GM18517 (cell line): Measurements from ENCODE around the gene TAOK2.

Experiments
- ATAC-seq: cut with Tn5 transposase; IDR thresholded peaks from one replicate; pipeline ENCODE4 v1.9.1; 2021; ENCODE audit warnings: mild to moderate bottlenecking, moderate library complexity; ENCODE audit not compliant: unreplicated experiment

TAOK2 gene

DNA sequence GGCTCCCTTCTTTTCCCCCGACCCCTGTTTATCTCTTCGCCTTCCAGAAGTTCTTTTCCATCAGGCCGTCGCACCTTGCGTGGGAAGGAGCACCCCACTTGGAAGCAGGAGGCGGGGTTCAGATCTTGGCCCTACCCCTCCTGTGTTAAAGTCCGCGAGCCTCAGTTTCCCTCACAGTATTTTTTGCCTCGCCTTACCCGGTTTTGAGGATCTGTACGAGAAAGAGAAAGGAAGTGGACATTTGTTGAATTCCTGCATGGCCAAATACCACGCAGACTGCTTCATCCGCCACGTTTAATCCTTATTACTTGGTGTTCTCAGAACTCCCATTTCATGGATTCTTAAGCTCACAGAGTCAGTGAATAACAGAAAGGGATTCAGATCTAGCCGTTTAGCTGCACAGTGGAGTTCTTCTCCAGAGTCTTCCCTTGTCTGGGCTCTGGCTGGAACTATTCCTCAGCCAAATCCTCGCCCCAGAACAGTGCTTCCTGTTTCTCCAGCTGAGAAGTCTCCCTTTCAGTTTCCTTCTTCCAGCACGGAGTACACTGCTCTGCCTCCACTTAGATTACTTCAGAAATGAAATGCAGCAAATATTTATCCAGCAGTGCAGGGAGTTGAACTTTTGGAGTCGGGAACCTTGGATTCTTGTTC lies 11.2 kb upstream of the TAOK2 start:
- no peak for ATAC-seq

DNA sequence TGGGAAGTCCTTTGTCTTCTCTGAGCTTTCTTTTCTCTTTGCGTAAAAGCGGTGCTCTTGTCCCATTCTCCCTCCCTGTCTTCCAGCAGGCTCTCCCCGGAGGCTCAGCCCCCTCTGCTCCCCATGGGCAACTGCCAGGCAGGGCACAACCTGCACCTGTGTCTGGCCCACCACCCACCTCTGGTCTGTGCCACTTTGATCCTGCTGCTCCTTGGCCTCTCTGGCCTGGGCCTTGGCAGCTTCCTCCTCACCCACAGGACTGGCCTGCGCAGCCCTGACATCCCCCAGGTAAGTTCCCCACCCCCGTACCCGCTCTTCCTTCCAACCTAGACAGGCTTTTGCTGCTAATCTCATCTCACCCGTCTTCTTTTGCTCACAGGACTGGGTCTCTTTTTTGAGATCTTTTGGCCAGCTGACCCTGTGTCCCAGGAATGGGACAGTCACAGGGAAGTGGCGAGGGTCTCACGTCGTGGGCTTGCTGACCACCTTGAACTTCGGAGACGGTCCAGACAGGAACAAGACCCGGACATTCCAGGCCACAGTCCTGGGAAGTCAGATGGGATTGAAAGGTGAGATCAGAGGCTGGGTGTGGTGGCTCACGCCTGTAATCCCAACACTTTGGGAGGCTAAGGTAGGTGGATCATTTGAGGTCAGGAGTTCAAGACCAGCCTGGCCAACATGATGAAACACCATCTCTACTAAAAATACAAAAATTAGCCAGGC lies 10.5 kb upstream of the TAOK2 start:
- ATAC-seq = no peak

DNA sequence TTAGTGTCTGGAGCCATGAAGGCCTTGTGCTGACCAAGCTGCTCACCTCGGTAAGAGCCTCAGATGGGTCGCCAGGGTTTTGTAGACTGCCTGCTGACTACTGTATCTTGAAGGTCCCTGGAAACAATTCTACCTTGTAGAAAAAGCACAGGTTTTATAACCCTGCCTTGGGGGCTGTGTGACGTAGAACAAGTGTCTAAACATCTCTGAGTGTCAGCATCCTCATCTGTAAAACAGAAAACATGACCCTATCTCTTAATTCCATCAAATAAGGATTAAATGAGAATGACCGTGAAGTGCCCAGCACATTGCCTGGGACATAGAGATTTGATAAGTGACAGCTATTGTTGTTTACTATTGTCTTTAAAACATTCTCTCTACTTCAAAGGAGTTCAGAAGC lies 5.5 kb upstream of the TAOK2 start:
- no peak for ATAC-seq

DNA sequence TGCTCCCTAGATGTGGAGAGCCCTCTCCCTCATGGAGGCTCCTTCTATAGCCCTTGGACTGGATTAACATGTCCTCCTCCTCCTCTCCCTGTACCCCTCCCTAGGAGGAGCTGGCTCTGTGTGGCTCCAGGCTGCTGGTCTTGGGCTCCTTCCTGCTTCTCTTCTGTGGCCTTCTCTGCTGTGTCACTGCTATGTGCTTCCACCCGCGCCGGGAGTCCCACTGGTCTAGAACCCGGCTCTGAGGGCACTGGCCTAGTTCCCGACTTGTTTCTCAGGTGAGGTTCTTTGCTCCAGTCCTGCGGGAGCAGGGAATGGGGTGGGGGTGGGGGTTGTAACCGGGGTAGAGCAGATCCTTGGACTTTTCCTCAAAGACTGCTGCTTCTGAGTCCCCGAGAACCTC lies 2.4 kb upstream of the TAOK2 start:
- ATAC-seq = no peak

DNA sequence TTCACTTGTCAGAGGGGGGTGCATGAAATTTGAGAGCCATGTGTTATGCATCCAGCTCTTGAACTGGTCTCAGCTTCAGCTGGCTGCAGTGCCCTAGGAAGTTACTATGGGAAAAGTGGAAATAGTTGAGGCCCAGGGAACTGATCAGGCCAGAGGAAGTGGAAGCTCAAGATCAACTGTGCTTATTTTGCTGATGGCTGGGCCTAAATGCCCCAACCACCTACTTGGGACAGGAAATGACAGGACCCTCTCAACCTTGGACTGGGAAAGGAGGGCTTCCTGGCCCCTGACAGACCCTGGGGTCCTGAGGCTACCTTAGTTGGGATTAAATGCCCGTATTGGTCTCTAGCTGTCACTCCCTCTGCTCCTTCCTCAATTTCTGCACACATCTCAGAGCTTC lies 1.2 kb upstream of the TAOK2 start:
- ATAC-seq = no peak

DNA sequence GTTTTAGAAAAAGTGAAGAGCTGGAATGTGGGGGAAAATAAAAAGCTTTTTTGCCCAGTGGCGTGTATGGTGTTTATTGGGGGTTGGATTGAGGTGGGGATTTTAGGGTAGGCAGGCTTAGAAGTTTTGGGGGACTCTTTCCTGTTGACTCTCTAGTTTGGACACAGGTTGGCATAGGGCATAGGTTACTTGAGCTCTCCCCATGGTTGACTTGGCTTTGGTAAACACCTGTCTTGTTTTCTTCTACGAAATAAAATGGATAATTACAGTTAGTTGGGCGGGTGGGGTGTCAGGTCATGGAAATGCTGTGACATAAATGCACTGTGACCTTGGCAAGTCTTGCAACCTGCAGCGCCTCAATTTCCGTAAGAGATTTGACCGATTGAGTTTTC lies 680 bp upstream of the TAOK2 start:
- no peak for ATAC-seq

DNA sequence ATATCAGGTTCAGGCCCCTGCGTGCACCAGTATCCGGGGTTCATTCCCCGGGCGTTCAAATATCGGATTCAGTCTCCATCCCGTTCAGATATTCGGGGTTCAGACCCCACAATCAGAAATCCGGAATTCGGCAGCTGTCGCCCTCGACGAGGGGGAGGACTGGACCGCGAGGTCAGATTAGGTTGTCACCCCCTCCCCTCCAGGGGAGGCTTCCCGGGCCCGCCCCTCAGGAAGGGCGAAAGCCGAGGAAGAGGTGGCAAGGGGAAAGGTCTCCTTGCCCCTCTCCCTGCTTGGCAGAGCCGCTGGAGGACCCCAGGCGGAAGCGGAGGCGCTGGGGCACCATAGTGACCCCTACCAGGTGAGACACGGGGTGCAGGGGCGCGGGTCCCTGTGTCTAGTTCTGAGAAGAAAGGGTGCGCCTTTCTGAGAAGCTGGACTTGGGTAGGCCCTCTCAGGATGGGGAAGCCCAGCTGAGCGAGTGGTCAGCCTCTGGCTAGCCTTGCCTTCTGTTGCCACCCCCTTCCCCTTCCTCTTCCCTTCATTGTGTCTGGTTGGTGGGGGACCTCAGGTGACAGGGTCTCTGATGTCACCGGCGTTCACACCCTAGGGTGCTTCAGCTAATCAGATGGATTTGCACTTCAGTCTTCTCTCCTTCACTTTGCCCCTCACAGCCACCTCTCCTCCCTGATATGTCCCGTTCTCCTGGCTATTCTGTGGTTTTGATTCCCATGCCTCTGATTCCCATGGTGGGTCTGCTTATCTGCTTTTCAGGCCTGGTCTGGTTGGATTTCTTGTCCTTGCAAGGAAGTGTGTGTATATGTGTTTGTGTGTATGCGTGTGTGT lies 844 bp downstream of the TAOK2 start:
- ATAC-seq = peak; percentile 12

DNA sequence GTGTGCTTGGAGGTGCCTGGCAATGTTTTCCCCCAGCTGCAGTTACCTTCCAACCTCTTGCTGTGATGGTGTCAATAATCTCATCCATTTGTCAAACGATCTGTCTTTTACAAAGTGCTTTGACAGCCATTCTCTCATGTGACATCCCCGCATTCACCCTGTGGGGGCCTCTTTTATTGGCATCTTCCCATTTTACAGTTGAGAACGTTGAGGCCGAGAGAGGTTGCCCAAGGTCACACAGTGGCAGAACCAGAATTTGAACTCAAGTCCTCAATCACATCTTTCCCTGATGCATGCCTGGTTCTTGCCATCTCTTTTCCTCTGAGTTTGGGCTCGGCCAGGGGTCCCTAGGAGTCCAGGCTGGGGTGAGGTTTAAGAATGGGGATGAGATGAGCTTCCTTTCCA lies 1.5 kb downstream of the TAOK2 start:
- no peak for ATAC-seq

DNA sequence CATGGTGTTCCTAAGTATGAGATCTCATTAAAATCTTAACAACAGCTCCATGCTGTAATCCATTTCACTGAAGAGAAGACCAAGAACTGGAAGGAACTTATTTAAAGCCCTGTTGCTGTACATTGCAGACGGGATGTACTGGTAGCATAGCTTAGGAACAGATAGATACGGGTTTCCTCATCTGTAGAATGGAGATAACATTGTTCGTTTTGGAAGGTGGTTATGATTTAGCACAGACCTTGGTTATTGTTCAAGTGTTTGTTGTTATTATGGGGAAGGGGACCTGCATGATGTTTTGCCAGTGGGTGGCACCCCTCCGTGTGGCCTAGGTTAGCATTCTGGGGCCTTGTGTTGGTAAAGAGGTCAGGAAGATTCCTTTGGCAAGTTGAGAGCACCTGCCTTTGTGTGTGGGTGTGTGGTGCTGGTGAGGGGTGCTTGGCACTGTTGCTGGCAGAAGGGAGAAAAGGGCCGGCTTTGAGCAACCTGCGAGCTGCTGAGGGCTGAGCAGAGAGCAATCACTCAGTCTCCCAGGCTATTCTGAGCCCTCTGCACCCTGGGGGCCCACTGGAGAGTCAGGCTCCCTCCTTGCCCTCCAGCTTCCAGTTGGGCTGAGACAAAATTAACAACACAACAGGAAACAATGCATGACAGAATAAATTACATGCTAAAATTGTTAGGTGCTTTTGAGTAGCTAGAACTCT lies 2.3 kb downstream of the TAOK2 start:
- ATAC-seq = no peak

DNA sequence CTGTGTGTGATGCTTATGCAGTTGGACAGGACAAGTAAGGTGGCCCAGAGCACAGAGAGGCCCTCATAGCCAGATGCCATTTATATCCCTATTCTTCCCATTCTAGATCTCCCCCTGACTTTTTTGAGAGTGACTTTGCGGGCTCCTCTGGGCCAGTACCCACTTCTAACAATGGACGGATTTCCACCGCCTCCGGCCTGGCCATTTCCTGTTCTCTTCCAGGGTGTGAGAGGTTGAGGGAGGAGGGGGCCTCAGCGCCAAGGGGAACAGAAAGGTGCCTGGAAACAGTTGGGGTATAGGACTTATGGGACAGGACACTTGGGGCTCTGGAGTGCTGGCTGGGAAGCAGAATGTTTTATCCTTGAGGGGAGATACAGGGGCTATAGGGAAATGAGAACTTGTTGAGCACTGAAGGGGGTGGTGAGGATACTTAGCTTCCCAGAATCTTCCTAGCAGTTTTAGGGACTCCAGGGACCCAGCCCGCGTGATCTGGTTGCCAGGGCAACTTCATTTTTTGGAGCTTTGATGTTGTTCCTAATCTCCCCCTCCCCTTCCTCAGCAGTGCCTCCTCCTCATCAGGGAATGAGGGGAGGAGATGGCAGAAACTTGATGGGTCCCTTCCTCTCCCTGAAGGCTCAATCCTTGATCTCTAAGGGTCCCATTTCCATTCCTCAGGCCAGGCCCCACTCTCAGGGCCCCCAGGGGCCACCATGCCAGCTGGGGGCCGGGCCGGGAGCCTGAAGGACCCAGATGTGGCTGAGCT lies 3.6 kb downstream of the TAOK2 start:
- ATAC-seq = no peak

DNA sequence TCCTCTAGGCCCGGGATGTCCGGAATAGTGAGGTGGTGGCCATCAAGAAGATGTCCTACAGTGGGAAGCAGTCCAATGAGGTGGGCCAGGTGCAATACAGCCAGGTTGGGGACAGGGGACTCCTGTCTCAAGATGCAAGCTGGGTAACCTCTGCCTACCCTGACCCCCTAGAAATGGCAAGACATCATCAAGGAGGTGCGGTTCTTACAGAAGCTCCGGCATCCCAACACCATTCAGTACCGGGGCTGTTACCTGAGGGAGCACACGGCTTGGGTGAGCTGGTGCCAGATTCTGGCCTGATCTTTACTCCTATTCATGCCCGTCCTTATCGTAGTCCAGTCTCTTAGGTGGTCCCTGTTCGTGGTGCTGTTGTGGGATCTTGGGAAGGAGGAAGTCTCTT lies 4.4 kb downstream of the TAOK2 start:
- no peak for ATAC-seq

DNA sequence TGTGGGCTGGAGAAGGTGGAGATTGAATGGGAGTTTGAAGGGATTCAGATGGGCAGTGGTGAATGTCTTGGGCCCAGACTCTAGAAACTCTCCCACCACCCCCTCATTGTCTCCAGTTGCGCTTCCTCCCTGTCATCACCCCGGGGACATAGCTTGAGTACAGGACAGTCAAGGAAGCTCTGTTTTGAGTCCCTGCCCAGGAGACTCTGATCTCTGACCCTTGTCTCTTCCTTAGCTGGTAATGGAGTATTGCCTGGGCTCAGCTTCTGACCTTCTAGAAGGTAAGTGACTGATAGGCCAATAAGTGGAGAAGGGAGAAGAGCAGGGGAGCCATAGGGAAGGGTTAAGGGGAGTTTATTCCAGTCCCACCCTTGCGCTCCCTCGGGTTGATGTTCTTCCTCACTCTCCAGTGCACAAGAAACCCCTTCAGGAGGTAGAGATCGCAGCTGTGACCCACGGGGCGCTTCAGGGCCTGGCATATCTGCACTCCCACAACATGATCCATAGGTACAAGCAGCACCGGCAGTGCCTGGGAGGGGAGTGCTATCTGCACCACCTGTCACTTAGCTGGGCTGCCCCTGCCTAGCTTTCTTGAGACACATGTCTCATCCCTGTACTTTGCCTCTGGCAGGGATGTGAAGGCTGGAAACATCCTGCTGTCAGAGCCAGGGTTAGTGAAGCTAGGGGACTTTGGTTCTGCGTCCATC lies 5.0 kb downstream of the TAOK2 start:
- no peak for ATAC-seq

DNA sequence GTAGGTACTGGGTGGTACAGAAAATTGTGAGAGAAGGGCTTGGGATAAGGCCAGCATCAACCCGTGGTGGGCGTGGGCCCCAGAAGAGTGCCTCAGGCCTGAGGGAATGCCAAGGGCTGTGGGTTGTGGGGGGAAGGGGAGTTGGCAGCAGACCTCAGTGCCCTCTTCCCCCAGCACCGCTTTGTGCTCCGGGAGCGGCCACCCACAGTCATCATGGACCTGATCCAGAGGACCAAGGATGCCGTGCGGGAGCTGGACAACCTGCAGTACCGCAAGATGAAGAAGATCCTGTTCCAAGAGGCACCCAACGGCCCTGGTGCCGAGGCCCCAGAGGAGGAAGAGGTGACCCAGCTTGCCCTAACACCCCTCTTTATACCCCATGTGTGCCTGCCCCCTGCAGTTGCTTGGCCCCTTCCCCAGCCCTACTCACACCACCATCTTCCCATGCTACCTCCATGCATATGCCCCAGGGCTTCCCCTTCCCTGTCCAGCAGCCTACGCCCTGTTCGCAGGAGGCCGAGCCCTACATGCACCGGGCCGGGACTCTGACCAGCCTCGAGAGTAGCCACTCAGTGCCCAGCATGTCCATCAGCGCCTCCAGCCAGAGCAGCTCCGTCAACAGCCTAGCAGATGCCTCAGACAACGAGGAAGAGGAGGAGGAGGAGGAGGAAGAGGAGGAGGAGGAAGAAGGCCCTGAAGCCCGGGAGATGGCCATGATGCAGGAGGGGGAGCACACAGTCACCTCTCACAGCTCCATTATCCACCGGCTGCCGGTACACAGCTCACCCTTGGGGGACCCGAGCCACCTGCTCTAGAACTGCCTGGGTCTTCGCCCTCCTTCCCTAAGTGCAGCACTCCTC lies 9.1 kb downstream of the TAOK2 start:
- ATAC-seq = no peak

DNA sequence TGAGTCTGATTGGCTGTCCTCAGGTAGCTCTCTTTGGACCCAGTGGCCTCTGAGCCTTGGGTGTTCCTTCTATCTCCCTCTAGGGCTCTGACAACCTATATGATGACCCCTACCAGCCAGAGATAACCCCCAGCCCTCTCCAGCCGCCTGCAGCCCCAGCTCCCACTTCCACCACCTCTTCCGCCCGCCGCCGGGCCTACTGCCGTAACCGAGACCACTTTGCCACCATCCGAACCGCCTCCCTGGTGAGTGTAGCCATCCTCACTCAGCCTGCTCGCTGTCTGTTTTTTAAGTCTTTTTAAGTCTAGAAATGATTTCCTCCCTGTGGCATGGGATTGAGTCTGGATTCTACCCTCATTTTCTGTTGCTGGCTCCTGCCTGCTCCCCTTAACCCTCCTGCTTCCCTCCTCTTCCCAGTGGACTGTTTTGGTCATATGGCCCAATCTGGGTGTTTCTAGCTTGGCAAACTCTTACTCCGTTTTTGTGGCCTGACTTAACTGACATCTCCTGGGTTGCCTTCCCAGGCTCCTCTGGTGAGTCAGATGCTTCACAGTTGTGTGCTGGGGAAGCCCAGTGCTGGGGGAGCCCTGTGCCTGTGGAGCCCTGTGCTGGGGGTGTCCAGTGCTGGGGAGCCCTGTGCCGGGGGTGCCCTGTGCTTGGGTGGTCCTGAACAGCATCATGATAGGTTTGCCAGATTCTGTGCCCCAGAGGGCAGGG lies 9.9 kb downstream of the TAOK2 start:
- ATAC-seq = no peak

DNA sequence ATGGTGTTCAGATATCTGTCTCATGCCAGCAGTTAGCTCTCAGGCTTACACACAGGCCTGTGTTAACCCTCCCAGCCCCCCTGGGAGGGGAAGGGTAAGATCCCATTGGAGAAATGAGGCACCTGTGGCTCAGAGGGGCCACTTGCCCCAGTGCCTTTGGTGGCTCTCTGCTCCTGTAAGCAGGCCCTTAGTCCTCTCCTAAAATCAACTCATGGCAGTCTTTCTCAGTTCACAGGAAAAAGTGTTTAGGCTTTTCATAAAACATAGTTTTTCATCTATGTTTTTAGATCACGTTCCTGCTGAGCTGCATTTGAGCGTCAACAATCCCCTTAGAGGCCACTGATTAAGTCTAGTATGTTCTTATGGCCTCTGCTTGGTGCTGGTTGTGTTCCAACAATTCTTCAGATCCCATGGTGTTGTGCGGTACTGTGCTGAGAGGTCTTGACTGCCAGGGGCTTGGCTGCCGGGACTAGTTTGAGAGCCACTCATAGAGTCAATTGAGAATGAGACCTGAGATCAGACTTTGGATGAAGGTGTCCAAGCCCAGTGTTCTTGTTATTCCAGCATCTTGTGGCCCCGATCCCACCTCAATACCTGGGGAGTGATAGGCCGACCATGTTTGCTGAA lies 10.6 kb downstream of the TAOK2 start:
- ATAC-seq = no peak

DNA sequence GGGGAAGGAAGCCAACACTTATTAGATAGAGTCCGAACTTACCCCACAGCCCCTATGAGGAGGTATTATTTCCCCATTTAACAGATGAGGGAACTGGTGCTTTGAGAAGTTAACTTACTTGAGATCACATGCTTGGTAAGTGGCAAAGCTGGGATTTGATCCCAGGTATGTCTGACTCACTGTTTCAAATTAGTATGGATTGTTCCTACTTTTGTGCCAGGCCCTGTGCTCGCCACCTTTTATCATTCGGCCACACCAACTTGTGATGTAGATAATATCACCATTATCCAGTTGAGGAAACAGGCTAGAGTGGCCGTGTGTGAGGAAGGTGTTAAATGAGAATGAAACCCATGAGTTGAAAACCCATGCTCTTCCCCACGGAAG lies 11.1 kb downstream of the TAOK2 start:
- ATAC-seq = no peak

DNA sequence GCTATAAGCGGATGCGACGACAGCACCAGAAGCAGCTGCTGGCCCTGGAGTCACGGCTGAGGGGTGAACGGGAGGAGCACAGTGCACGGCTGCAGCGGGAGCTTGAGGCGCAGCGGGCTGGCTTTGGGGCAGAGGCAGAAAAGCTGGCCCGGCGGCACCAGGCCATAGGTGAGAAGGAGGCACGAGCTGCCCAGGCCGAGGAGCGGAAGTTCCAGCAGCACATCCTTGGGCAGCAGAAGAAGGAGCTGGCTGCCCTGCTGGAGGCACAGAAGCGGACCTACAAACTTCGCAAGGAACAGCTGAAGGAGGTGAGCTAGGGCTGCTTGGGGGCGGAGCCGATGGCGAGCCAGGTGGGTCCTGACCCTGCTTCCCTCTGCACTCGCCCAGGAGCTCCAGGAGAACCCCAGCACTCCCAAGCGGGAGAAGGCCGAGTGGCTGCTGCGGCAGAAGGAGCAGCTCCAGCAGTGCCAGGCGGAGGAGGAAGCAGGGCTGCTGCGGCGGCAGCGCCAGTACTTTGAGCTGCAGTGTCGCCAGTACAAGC lies 11.7 kb downstream of the TAOK2 start:
- no peak for ATAC-seq

DNA sequence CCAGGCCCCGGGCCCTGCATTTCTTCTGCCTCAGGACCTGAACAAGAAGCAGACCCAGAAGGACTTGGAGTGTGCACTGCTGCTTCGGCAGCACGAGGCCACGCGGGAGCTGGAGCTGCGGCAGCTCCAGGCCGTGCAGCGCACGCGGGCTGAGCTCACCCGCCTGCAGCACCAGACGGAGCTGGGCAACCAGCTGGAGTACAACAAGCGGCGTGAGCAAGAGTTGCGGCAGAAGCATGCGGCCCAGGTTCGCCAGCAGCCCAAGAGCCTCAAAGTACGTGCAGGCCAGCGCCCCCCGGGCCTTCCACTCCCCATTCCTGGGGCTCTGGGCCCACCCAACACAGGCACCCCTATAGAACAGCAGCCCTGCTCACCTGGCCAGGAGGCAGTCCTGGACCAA lies 12.6 kb downstream of the TAOK2 start:
- no peak for ATAC-seq
